Activated CD8-positive, alpha-beta memory T cell treated with anti-CD3 and anti-CD28 coated beads, Interleukin-2, amount 50 U/mL, for 1 hour (primary cell): ENCODE measurements around the gene STYXL2.

Experiments
- DNase-seq: peaks from one replicate; pipeline ENCODE4 v3.0.0-alpha.2; 2020; ENCODE audit errors: extremely low read depth

The STYXL2 gene

DNA sequence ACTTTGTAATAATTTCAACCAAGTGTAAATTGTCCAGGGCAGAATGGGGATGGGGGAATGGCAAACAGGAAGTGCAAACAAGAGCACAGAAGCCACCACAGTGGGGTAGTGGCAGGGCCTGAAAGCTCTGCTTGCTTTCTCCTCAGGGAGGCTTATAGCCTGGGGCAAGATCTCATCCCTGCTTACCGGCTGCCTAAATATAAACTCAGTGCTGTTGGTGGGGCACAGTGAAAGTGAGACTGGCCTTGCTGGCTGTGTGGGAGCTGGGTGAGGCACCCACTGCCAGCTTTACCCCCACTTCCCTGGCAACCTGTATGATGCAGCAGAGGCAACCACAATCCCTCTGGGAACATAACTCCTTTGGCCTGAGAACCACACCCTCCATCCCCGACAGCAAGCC is 15.2 kb downstream of the STYXL2 start:
- DNase-seq = no peak

DNA sequence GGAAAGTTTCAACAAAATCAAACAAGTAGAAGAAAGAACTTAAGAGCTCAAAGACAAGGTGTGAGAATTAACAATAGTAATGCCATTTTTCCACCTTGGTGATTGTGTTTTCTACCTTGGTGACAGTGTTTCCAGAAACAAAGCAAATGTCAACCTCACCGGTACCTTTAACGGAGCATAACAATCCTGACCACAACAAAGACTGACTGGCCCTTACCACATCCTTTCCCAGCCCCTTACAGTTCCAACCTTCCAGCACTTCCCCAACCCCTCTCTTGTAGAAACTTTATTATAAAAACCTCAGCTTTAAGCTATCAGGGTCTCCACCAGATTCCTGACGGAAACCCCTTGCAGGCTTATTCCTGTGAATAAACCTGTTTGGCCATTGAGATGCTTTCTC is 16.7 kb downstream of the STYXL2 start:
- no peak for DNase-seq

DNA sequence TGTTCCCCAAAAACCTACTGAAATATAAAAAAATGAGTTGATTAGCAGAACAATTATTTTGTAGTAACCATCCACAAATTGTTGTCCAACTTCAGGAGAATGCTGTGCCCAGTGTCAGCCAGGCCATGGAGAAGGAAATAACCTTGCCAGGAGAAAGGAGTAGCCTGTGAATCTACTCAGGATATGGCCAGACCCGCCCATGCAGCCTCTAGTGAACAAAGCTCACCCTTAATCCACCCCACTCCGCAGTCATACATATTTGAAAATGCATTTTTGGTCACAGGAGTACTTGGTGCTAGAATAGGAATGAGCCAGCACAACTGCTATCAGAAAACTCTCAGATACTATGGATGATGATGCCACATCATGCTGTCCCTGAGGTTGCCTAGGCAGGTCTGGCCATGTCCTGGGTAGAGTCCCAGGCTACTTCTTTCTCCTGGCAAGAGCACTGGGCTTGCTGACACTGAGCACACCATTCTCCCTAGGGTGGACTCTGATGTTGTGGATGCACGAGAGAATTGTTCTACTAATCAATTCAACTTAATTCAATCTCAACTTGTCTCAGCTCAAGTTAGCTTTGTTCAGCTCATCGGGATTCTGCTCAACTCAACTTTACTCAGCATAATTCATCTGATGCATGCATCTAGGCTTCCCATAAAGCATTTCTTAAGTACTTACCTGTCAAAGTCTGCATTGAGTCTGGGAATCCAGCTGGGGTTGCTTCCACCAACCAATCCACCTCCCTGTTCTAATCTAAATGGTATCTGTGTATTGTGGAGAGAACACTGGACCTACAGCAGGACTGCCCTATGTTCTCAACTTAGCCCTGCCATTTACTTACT is 18.2 kb downstream of the STYXL2 start:
- no peak for DNase-seq

- DNase-seq = no peak
These were observed 20.9 kb downstream of the STYXL2 start for GRCh38 chr1:167114725-167115124.

DNA sequence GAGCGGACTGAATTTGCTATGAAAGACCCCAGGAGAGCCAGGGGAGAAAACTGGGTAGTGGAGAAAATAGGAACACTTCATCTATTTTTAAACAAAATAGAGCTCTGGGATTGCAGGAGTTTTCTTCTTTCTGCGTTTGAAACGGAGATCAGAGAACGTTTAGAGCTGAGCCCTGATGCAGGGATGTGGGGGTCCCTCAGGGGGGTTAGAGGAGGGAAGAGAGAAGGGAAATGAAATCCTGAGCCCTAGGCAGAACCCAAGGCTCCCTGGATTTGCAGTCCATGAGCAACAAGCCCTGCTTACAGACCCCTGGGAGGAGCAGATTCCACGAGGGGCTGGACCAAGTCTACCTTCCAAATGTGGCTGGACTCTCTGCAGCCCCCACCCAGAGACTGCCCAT is 21.8 kb downstream of the STYXL2 start:
- no peak for DNase-seq

- DNase-seq = no peak
These were observed 22.3 kb downstream of the STYXL2 start for GRCh38 chr1:167116174-167116573.

DNA sequence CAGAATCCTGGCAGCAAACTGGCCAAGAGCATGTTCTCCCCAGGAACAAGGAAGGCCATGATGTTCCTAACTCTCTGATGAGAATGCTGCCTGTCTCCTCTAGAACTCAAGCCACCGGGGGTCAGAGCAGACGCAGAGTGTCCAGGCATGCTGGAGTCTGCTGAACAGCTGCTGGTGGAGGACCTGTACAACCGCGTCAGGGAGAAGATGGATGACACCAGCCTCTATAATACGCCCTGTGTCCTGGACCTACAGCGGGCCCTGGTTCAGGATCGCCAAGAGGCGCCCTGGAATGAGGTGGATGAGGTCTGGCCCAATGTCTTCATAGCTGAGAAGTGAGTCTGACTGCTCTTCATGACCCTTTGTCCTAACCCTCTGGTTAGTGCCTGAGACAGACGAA is 23.4 kb downstream of the STYXL2 start:
- DNase-seq = no peak

GRCh38 chr1:167118188-167118587 is 24.3 kb downstream of the STYXL2 start:
- no peak for DNase-seq

GRCh38 chr1:167119696-167120095 is 25.8 kb downstream of the STYXL2 start:
- DNase-seq = no peak

DNA sequence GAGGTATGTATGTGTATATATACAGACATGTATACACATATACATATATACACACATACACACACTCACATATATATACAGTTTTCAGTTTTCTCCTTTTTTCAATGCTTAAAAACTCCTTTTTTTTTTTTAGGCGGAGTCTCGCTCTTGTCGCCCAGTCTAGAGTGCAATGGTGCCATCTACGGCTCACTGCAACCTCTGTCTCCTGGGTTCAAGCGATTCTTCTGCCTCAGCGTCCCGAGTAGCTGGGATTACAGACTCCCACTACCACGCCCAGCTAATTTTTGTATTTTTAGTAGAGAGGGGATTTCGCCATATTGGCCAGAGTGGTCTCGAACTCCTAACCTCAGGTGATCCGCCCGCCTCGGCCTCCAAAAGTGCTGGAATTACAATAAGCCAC is 27.0 kb downstream of the STYXL2 start:
- DNase-seq = no peak

DNA sequence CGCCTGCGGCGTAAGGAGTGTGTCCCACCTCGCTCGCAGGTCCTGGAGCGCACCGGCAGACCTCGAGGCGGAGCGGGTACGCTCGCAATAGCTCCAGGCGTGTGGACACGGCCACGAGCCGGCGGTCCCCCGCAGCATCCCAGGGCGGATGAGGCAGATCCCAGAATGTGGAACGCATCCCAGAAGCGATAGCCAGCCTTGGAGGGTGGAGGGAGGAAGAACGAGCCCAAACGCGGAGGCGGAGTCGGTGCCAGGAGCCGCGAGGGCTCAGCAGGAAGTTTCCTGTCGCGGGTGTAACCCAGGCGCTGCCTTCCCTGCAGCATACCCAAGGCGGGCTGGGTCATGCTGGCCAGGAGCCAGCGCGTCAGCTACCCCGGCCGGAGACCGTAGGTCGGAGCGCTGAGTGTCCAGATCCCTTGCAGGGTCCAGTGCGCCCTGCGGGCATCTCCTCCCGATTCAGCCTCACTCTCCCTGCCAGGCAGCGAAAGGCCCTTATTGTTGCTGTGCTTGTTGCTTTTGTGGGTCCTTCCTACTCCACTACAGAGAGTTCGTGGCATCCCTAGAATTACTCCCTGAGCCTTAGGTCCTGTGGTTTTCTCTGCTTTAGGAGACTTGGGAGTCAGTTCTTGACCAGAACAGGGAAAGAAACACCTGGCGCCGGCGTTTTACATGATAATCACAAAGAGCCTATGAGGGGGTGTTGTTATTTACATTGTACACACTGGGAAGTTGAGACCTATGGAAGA is 27.7 kb downstream of the STYXL2 start:
- no peak for DNase-seq

DNA sequence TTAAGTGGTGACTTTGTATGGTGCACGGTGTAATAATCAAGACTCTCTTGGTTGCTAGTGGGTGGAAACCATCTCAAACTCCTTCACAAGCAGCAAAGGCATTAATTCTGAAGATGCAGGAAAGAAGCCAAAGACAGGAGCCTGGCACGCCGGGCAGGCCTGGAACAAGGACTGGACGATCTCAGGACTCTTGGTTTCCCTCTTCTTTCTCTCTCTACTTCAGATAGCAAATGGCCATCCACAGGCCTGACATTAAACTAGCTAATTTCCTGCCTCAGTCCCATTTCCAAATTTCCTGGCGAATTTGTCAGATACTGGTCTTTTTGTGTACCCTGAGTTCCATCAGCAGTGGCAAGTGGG is 28.2 kb downstream of the STYXL2 start:
- no peak for DNase-seq

DNA sequence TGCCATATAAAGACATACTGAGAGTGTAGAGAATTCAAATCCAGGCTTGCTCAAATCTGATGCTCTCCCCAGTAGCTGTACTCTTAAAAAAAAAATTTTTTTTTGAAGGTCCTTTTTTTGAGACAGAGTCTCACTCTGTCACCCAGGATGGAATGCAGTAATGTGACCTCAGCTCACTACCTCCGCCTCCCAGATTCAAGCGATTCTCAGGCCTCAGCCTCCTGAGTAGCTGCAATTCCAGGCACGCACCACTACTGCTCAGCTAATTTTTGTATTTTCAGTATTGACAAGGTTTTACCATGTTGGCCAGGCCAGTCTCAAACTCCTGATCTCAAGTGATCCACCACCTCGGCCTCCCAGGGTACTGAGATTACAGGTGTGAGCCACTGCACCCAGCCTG is 28.7 kb downstream of the STYXL2 start:
- no peak for DNase-seq

DNA sequence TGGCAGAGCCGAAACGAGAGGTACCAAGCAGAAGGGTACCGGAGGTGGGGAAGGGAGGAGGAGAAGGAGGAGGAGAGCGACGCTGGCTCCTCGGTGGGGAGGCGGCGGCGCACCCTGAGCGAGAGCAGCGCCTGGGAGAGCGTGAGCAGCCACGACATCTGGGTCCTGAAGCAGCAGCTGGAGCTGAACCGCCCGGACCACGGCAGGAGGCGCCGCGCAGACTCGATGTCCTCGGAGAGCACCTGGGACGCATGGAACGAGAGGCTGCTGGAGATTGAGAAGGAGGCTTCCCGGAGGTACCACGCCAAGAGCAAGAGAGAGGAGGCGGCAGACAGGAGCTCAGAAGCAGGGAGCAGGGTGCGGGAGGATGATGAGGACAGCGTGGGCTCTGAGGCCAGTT is 32.4 kb downstream of the STYXL2 start:
- DNase-seq = no peak

DNA sequence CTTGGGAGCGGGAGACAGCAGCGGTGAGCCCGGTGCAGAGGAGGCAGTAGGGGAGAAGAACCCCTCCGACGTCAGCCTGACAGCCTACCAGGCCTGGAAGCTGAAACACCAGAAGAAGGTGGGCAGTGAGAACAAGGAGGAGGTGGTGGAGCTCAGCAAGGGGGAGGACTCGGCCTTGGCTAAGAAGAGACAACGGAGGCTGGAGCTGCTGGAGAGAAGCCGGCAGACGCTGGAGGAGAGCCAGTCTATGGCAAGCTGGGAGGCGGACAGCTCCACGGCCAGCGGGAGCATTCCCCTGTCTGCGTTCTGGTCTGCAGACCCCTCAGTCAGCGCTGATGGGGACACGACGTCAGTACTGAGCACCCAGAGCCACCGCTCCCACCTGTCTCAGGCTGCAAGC is 32.9 kb downstream of the STYXL2 start:
- DNase-seq = no peak

GRCh38 chr1:167127236-167127635 is 33.4 kb downstream of the STYXL2 start:
- DNase-seq = no peak

DNA sequence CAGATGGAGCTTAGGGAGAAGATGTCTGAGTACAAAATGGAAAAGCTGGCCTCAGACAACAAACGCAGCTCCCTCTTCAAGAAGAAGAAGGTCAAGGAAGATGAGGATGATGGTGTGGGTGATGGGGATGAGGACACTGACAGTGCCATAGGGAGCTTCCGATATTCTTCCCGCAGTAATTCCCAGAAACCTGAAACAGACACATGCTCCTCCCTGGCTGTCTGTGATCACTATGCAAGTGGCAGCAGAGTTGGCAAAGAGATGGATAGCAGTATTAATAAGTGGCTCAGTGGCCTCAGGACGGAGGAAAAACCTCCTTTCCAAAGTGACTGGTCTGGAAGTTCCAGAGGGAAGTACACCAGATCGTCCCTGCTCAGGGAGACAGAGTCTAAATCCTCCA is 33.8 kb downstream of the STYXL2 start:
- no peak for DNase-seq

DNA sequence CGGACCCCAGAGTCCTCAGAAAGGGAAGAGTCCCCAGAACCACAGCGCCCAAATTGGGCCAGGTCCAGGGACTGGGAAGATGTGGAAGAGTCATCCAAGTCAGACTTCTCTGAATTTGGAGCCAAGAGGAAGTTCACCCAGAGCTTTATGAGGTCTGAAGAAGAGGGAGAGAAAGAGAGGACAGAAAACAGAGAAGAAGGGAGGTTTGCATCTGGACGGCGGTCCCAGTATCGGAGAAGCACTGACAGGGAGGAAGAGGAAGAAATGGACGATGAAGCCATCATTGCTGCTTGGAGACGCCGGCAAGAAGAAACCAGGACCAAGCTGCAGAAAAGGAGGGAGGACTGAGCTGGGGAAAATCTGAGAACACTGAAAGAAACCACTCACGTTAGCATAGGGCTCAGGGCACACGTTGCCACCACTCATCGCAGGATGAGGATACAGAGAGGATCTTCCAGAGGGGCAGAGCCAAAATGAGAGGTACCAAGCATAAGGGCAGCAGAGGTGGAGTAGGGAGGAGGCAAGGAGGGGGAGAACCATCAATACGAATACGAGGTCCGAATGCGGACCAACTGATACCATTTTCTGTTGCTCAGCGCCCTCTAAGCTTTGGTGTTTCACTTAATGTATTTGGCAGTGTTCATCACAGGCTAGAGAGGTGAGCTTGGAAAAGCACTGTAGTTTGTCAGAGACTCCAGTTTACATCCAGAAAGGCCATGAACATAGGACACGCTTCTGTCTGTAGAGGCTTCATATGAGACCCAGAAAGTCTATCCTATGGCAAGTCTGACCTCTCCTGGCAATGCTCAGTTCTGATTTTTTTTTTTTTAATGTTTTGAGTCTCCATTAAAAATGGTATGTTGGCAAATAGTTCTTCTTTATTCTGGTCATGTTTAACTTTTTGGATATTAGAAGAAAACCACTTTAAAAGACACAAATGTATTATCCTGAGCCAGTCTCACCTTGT is 34.7 kb downstream of the STYXL2 start:
- no peak for DNase-seq

- DNase-seq = no peak
These were observed 37.1 kb downstream of the STYXL2 start for GRCh38 chr1:167130829-167131510.

- DNase-seq = no peak
These were observed 38.6 kb downstream of the STYXL2 start for GRCh38 chr1:167132301-167133010.

DNA sequence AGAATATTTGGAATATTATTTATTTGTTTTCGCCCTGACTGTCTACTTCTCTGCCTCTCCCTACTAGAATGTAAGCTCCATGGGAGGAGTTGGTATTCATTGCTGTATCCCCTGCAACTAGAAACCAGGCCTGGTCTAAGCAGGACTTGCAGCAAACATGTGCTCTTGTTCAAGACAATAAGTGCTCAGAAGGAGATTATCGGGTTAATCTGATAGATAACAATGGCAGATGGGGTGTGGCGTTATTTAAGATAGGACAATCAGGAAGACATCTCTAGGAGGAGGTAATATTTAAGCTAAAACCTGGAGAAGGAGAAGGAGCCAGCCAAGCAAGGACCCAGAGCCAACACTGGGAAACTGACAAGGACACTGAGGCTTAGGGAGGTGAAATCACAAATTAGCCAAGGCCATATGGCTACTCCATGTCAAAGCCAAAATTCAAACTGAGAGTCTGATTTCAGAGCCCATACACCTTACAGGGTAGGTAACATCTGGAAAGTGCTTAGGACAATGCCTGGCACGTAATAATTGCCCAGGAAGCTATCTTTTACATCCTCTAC is 41.5 kb downstream of the STYXL2 start:
- DNase-seq = no peak
